GM19438 (cell line): ENCODE results near the gene TSC22D3.

Source experiments
- ATAC-seq: cut with Tn5 transposase; IDR thresholded peaks from one replicate; pipeline ENCODE4 v1.9.1; 2021; ENCODE audit warnings: low read depth; ENCODE audit not compliant: unreplicated experiment

Gene TSC22D3

GRCh38 chrX:107731831-107732502, 43.6 kb downstream of the TSC22D3 start:
- ATAC-seq = no peak

GRCh38 chrX:107730991-107731766, 44.4 kb downstream of the TSC22D3 start:
- ATAC-seq = no peak

- no peak for ATAC-seq
These were observed 45.3 kb downstream of the TSC22D3 start for GRCh38 chrX:107730298-107730655.

- ATAC-seq = no peak
These were observed 45.9 kb downstream of the TSC22D3 start for GRCh38 chrX:107729558-107730297.

- no peak for ATAC-seq
These were observed 47.1 kb downstream of the TSC22D3 start for GRCh38 chrX:107728371-107729099.

GRCh38 chrX:107726816-107727534, 48.6 kb downstream of the TSC22D3 start:
- no peak for ATAC-seq

GRCh38 chrX:107725761-107726555, 49.6 kb downstream of the TSC22D3 start:
- ATAC-seq = no peak

- ATAC-seq = no peak
These were observed 50.9 kb downstream of the TSC22D3 start for GRCh38 chrX:107724653-107725052.

- ATAC-seq = no peak
These were observed 52.1 kb downstream of the TSC22D3 start for GRCh38 chrX:107723511-107723910.

- ATAC-seq = no peak
These were observed 53.5 kb downstream of the TSC22D3 start for GRCh38 chrX:107721966-107722707.

GRCh38 chrX:107721318-107721717, 54.3 kb downstream of the TSC22D3 start:
- ATAC-seq = peak; percentile 37

- no peak for ATAC-seq
These were observed 57.4 kb downstream of the TSC22D3 start for GRCh38 chrX:107718156-107718621.

GRCh38 chrX:107716816-107717700, 58.5 kb downstream of the TSC22D3 start:
- peak; percentile 72 for ATAC-seq

- no peak for ATAC-seq
These were observed 59.4 kb downstream of the TSC22D3 start for GRCh38 chrX:107716118-107716684.

GRCh38 chrX:107715331-107716117, 60.1 kb downstream of the TSC22D3 start:
- no peak for ATAC-seq

- ATAC-seq = no peak
These were observed 61.2 kb downstream of the TSC22D3 start for GRCh38 chrX:107714206-107714891.
